ENCODE measurements around the gene MFNG. TPM values are rescaled to one million over a fixed set of nuclear protein-coding genes. Genes with fewer than 3 reads are reported as not detected.

The MFNG gene
- total RNA-seq, 1 experiment from 2014 or later, result 3.3 TPM

- no CpG with 5 or more reads among the region's 4 CpGs for WGBS (ENCODE audit: extremely low coverage, insufficient read length, low lambda C conversion rate)
These were observed 1.4 kb upstream of the MFNG start for GRCh38 chr22:37487571-37487970.

More at GRCh38 chr22:37487571-37487970, 1.4 kb upstream of the MFNG start:
- Histone ChIP-seq H2AK5ac (ENCODE audit: insufficient read length, low read length) (no peak overlapping the region), H4K91ac (ENCODE audit: insufficient read length, low read depth, low read length) (no peak overlapping the region), H3K9me3 (ENCODE audit: control insufficient read depth, low read depth, low read length) (no peaks in the 10 kb centered on the region), H2BK120ac (ENCODE audit: low read depth, low read length, poor library complexity, severe bottlenecking) (no peak overlapping the region), H3K27me3 (ENCODE audit: insufficient read depth, low read length) (no peaks in the 10 kb centered on the region), H3K56ac (ENCODE audit: insufficient read length, low read depth, low read length) (no peak overlapping the region), H3K79me1 (ENCODE audit: insufficient read depth, low read depth, low read length, poor library complexity, severe bottlenecking) (no peaks in the 10 kb centered on the region), H3T11ph (ENCODE audit: low read length) (no peak overlapping the region), H3K27ac (ENCODE audit: insufficient read length, low read depth, low read length) (no peak overlapping the region), H3K4me2 (ENCODE audit: insufficient read depth, insufficient read length, low read length) (no peak overlapping the region), H3K23me2 (ENCODE audit: insufficient read length, low read depth, low read length, poor library complexity, severe bottlenecking) (peaks cover 4% of the 10 kb centered on the region), H2BK15ac (ENCODE audit: low read depth, low read length) (no peak overlapping the region), H3K4me1 (ENCODE audit: insufficient read depth, low read length) (peaks cover 20% of the 10 kb centered on the region; the same call in 1 of the 2 replicates), H2BK5ac (ENCODE audit: insufficient read length, low read length) (no peak overlapping the region), H3K9ac (ENCODE audit: extremely low read depth, insufficient read length, low read length) (no peak overlapping the region), H3K79me2 (ENCODE audit: insufficient read depth, low read length) (no peaks in the 10 kb centered on the region), H4K8ac (replicated peaks; ENCODE audit: insufficient read length, low read depth, low read length) (no peak overlapping the region), H3K14ac (ENCODE audit: insufficient read depth, low read length) (no peak overlapping the region), H2AFZ (ENCODE audit: low read length) (no peak overlapping the region), H2BK12ac (ENCODE audit: insufficient read length, low read depth, low read length) (no peak overlapping the region), H4K5ac (ENCODE audit: insufficient read length, low read depth, low read length) (no peak overlapping the region), H3K18ac (ENCODE audit: insufficient read length, low read depth, low read length) (no peak overlapping the region), H4K20me1 (ENCODE audit: control insufficient read depth, insufficient read depth, insufficient read length) (no peaks in the 10 kb centered on the region), H3K23ac (ENCODE audit: insufficient read length, low read depth, low read length) (no peak overlapping the region), H2BK20ac (ENCODE audit: low read depth, low read length, poor library complexity, severe bottlenecking) (no peak overlapping the region), H3K4ac (ENCODE audit: low read depth, low read length) (no peak overlapping the region)
- Mint-ChIP-seq H3K36me3 (ENCODE audit: insufficient read depth in 1 of 3, low read depth in 3 of 3) (peaks cover 1 to 17% (median 15%) of the 10 kb centered on the region in 3 experiments; a peak in 4 of 7 replicates), H3K27me3 (ENCODE audit: low read depth) (peaks cover 18% of the 10 kb centered on the region), H3K4me3 (peak overlapping the region in 1 of 2 experiments; percentile 28; a peak in 2 of 5 replicates), H3K4me1 (peaks cover 33 to 76% of the 10 kb centered on the region in 2 experiments), H3K27ac (peak overlapping the region in 2 of 3 experiments; percentile 17 to 41; a peak in 3 of 7 replicates), H3K9me3 (no peaks in the 10 kb centered on the region)
- DNase-seq, result no peak
- TF ChIP-seq CTCF (conservative IDR thresholded peaks at IDR 0.05), result no peak

Data from H9 (cell line).